GM12872 (cell line): Measurements from ENCODE around the gene NDUFV3.

Experiments
- TF ChIP-seq, protein P1 (sequence below): IDR thresholded peaks from 3 replicates; pipeline ENCODE4 v1.5.1; 2011; ENCODE audit warnings: low read depth, mild to moderate bottlenecking, low read length, moderate library complexity; ENCODE audit not compliant: insufficient read depth

The NDUFV3 gene

DNA sequence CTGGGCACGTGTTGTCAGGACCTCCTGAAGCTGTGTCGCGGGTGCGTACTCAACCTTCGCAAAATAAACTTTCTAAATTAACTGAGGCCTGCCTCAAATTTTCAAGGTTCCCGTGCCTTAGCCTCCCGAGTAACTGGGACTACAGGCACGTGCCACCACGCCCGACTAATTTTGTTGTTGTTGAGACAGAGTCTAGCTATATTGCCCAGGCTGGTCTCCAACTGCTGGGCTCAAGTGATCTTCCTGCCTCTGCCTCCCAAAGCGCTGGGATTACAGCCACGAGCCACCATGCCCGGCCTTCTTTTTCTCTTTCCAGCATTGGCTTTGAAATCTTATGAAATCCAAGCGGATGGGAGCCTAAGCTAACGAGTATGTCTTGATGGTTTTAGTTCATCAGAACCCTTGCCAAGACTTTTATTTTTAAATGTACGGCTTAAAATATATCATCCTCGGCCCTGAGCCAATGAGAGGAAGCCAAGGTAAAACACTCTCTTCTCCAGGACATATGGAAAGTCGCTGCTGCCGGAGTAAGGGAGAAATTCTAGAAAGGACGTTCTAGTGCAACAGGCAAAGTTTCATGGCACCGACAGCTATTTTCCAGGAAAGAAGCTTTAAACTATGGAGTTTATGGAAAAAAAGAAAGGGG lies 45.0 kb downstream of the NDUFV3 start:
- TF ChIP-seq, protein P1, sequence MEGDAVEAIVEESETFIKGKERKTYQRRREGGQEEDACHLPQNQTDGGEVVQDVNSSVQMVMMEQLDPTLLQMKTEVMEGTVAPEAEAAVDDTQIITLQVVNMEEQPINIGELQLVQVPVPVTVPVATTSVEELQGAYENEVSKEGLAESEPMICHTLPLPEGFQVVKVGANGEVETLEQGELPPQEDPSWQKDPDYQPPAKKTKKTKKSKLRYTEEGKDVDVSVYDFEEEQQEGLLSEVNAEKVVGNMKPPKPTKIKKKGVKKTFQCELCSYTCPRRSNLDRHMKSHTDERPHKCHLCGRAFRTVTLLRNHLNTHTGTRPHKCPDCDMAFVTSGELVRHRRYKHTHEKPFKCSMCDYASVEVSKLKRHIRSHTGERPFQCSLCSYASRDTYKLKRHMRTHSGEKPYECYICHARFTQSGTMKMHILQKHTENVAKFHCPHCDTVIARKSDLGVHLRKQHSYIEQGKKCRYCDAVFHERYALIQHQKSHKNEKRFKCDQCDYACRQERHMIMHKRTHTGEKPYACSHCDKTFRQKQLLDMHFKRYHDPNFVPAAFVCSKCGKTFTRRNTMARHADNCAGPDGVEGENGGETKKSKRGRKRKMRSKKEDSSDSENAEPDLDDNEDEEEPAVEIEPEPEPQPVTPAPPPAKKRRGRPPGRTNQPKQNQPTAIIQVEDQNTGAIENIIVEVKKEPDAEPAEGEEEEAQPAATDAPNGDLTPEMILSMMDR: no peak

DNA sequence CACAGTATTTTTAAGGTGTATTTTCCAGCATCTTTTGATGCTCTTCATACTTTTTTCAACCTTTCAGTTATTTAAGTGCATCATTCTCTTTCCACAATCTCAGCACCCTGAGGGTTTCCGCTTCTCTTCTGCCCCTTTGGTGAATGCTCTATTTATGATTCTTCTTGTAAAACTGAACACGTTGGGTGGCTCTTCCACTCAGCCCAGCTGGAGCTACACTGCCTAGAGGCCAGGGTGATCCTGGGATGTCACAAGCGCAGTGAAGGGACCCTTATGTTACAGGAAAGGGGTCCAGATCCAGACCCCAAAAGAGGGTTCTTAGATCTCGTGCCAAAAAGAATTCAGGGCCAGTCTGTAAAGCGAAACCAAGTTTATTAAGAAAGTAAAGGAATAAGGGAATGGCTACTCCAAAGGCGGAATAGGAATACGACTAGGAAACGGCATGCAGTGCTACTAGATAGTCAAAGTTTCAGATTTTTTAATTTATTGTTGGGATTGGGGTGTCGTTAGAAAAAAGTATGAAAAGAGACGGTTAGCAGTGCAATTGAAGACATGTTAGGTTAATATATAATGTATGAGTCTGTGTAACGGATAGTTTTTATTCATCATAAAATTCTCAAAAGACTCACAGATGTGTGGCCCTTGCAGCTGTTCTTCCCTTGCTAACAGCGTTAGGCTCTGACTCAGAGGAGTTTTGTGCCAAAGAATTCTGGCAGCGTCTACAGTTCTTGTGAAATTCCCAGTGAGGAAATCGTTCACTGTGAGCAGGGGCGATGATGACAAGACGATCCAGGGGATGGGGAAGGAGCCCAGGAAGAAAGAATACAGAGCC lies 46.7 kb downstream of the NDUFV3 start:
- TF ChIP-seq, protein P1: no peak

DNA sequence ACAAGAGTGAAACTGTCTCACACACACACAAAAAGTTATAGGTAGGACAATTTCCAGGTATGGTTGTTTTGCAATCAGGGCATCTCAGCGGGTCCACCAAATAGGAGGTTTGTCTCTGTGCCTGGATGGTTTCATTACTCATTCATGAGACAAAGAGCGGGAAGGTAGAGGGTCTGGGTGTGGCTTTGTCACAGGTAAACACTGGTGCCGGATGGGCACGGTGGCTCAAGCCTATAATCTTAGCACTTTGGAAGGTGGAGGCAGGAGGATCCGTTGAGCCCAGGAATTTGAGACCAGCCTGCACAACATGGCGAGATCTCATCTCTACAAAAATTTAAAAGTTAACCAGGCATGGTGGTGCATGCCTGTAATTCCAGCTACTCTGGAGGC lies 48.6 kb downstream of the NDUFV3 start:
- TF ChIP-seq, protein P1: no peak

- TF ChIP-seq, protein P1: no peak
These were observed 49.1 kb downstream of the NDUFV3 start for GRCh38 chr21:42942244-42942643.

- TF ChIP-seq, protein P1: no peak
These were observed 63.9 kb downstream of the NDUFV3 start for GRCh38 chr21:42956824-42957630.

GRCh38 chr21:42959728-42960127 lies 66.6 kb downstream of the NDUFV3 start:
- TF ChIP-seq, protein P1: no peak
